Aorta (tissue), 5 donors: ENCODE data around the gene DGKG. TPM values are rescaled to one million over a fixed set of nuclear protein-coding genes. Genes with fewer than 3 reads are reported as not detected.

Source experiments
- ATAC-seq: fragments of 200-7000 bp; cut with Tn5 transposase; one replicate; pipeline ENCODE4 v1.9.1; 2022; ENCODE audit warnings: moderate library complexity; ENCODE audit not compliant: low FRiP score
- DNase-seq, 2 donors: peaks; one replicate each; pipeline ENCODE4 v3.0.0-alpha.2; 2020
- H3K27ac ChIP-seq, 2 donors: one replicate each; pipeline ENCODE4 v1.5.1; 2013; ENCODE audit warnings: low read length in 2 of 2, mild to moderate bottlenecking in 2 of 2, moderate library complexity in 2 of 2, control low read depth in 1 of 2, inconsistent platforms in 1 of 2, low read depth in 1 of 2
- H3K27me3 ChIP-seq, 2 donors: one replicate each; pipeline ENCODE4 v1.6.1; 2013; ENCODE audit warnings: control low read depth in 1 of 2, low read length in 1 of 2, mild to moderate bottlenecking in 1 of 2, moderate library complexity in 1 of 2; ENCODE audit not compliant: insufficient read depth in 2 of 2, control insufficient read depth in 1 of 2
- H3K36me3 ChIP-seq, 2 donors: one replicate each; pipeline ENCODE4 v1.6.1; 2013; ENCODE audit warnings: control low read depth in 1 of 2, low read length in 1 of 2, mild to moderate bottlenecking in 1 of 2; ENCODE audit not compliant: insufficient read depth in 2 of 2, control insufficient read depth in 1 of 2
- H3K4me1 ChIP-seq, 2 donors: one replicate each; pipeline ENCODE4 v1.6.1; 2013; ENCODE audit warnings: low read length in 2 of 2, control low read depth in 1 of 2, mild to moderate bottlenecking in 1 of 2, moderate library complexity in 1 of 2; ENCODE audit not compliant: insufficient read depth in 2 of 2, control insufficient read depth in 1 of 2
- H3K4me3 ChIP-seq, 2 donors: one replicate each; pipeline ENCODE4 v1.5.1; 2013; ENCODE audit warnings: low read length in 2 of 2, control low read depth in 1 of 2, mild to moderate bottlenecking in 1 of 2
- H3K9me3 ChIP-seq: one replicate; pipeline ENCODE4 v1.6.1; 2013; ENCODE audit warnings: mild to moderate bottlenecking, low read length; ENCODE audit not compliant: control insufficient read depth
- WGBS, 2 donors: extraction: QIAGEN DNeasy Blood & Tissue Kit; methylation state at CpG; one replicate each; pipeline ENCODE4 v1.1.7; 2013; 5-methylcytosine and 5-hydroxymethylcytosine counted together
- intact Hi-C, 2 donors: fragments of 100-400 bp; cut with DNase I; formaldehyde crosslinking; loops; one replicate each; pipeline versions ENCODE4 v1.14.2 to v1.15.0; 2022
- polyA plus RNA-seq, 2 donors: library from polyadenylated mRNA; stranded (reverse); fragments of 200-250 nt; gene quantifications; one replicate each; pipeline ENCODE4 v1.2.3, GENCODE V29; 2013
- total RNA-seq, 2 donors: library from RNA; stranded (reverse); fragmentation: NEBNext Ultra II Directional; extraction: Animal tissue kit (Norgen Biotek cat#: 25700); gene quantifications; one replicate each; pipeline ENCODE4 v1.2.1, GENCODE V29; 2021
- donor health status: healthy with polysubstance abuse.
- donor health status: Bipolar disorder and iron deficiency.
- donor health status: DM: no; HTN: no; CAD: no.
- donor health status: DM: no; HTN: no; CAD: no.
- donor health status: DM: yes; HTN: yes; CAD: no.

DGKG gene
- total and polyA plus RNA-seq, 4 donors, result 0.95 to 37.1 (median 7.4) TPM

- Histone ChIP-seq H3K4me1 (no peaks in the 10 kb centered on the region), H3K36me3 (peaks cover 0 to 4% of the 10 kb centered on the region in 2 donors), H3K4me3 (no peak overlapping the region), H3K27ac (no peak overlapping the region), H3K27me3 (no peaks in the 10 kb centered on the region), H3K9me3 (no peaks in the 10 kb centered on the region)
- DNase-seq (no peak), ATAC-seq (no peak)
- 88% methylated on average over 1 of the region's 1 CpG for WGBS, 2 donors
- intact Hi-C loops, result no loop called here
Observed at GRCh38 chr3:186143250-186143649, 218.8 kb downstream of the DGKG start.

GRCh38 chr3:186142393-186142932 lies 219.6 kb downstream of the DGKG start:
- DNase-seq (no peak), ATAC-seq (no peak)
- Histone ChIP-seq H3K4me3 (no peak overlapping the region), H3K27ac (no peak overlapping the region), H3K27me3 (no peaks in the 10 kb centered on the region), H3K9me3 (no peaks in the 10 kb centered on the region), H3K36me3 (no peaks in the 10 kb centered on the region), H3K4me1 (no peaks in the 10 kb centered on the region)
- intact Hi-C loops, result no loop called here

- 82 to 85% methylated on average over 2 of the region's 2 CpGs for WGBS, 2 donors
- ATAC-seq, result no peak
- Histone ChIP-seq H3K4me3 (no peak overlapping the region), H3K9me3 (no peaks in the 10 kb centered on the region), H3K27ac (no peak overlapping the region), H3K27me3 (no peaks in the 10 kb centered on the region), H3K4me1 (no peaks in the 10 kb centered on the region), H3K36me3 (no peaks in the 10 kb centered on the region)
- DNase-seq, result no peak
- intact Hi-C loops, result no loop called here
Observed at GRCh38 chr3:186141790-186142189, 220.2 kb downstream of the DGKG start.

- ATAC-seq (no peak), DNase-seq (no peak)
- Histone ChIP-seq H3K27me3 (no peaks in the 10 kb centered on the region), H3K27ac (no peak overlapping the region), H3K9me3 (no peaks in the 10 kb centered on the region), H3K4me3 (no peak overlapping the region), H3K36me3 (no peaks in the 10 kb centered on the region), H3K4me1 (no peaks in the 10 kb centered on the region)
- intact Hi-C loops, result no loop called here
- 78 to 84% methylated on average over 12 of the region's 12 CpGs for WGBS, 2 donors
Observed at GRCh38 chr3:186138272-186138981, 223.6 kb downstream of the DGKG start.

GRCh38 chr3:186137051-186137685 lies 224.9 kb downstream of the DGKG start:
- intact Hi-C loops, result no loop called here
- 91 to 94% methylated on average over 15 of the region's 15 CpGs for WGBS, 2 donors

GRCh38 chr3:186133980-186134379 lies 228.1 kb downstream of the DGKG start:
- Histone ChIP-seq H3K4me1 (no peaks in the 10 kb centered on the region), H3K27me3 (no peaks in the 10 kb centered on the region), H3K36me3 (no peaks in the 10 kb centered on the region), H3K4me3 (no peak overlapping the region), H3K9me3 (no peaks in the 10 kb centered on the region), H3K27ac (no peak overlapping the region)
- ATAC-seq, result no peak
- intact Hi-C loops, result no loop called here
- no peak for DNase-seq
- 95 to 98% methylated on average over 5 of the region's 5 CpGs for WGBS, 2 donors

More at GRCh38 chr3:186137051-186137685, 224.9 kb downstream of the DGKG start:
- no peaks in the 10 kb centered on the region for H3K9me3 ChIP-seq
- ATAC-seq, result no peak
- no peak for DNase-seq
- H3K27ac ChIP-seq, result no peak overlapping the region
- H3K4me3 ChIP-seq, result no peak overlapping the region
- no peaks in the 10 kb centered on the region for H3K36me3 ChIP-seq
- no peaks in the 10 kb centered on the region for H3K27me3 ChIP-seq
- H3K4me1 ChIP-seq, result no peaks in the 10 kb centered on the region

- intact Hi-C loops, result no loop called here
- no peak overlapping the region for H3K4me3 ChIP-seq
- DNase-seq (no peak), ATAC-seq (no peak)
- no peak overlapping the region for H3K27ac ChIP-seq
- no peaks in the 10 kb centered on the region for H3K9me3 ChIP-seq
- H3K27me3 ChIP-seq, result no peaks in the 10 kb centered on the region
- H3K36me3 ChIP-seq, result no peaks in the 10 kb centered on the region
- 96 to 97% methylated on average over 2 of the region's 2 CpGs for WGBS, 2 donors
- no peaks in the 10 kb centered on the region for H3K4me1 ChIP-seq
Observed at GRCh38 chr3:186132487-186132886, 229.5 kb downstream of the DGKG start.

GRCh38 chr3:186129206-186129605 lies 232.8 kb downstream of the DGKG start:
- Histone ChIP-seq H3K9me3 (no peaks in the 10 kb centered on the region), H3K27me3 (no peaks in the 10 kb centered on the region), H3K4me1 (no peaks in the 10 kb centered on the region), H3K36me3 (no peaks in the 10 kb centered on the region), H3K27ac (no peak overlapping the region), H3K4me3 (no peak overlapping the region)
- WGBS, 2 donors, result 84 to 85% methylated on average over 4 of the region's 4 CpGs
- intact Hi-C loops, result no loop called here
- ATAC-seq (no peak), DNase-seq (no peak)

- H3K27ac ChIP-seq, result no peak overlapping the region
- no peaks in the 10 kb centered on the region for H3K4me1 ChIP-seq
- H3K9me3 ChIP-seq, result no peaks in the 10 kb centered on the region
- DNase-seq (no peak), ATAC-seq (no peak)
- no peak overlapping the region for H3K4me3 ChIP-seq
- H3K36me3 ChIP-seq, result no peaks in the 10 kb centered on the region
- intact Hi-C loops, result no loop called here
- no peaks in the 10 kb centered on the region for H3K27me3 ChIP-seq
- 86% methylated on average over 8 of the region's 8 CpGs for WGBS, 2 donors
Observed at GRCh38 chr3:186128158-186128557, 233.9 kb downstream of the DGKG start.
